HepG2 (cell line): ENCODE data around the gene PSME3IP1. TPM values are rescaled to one million over a fixed set of nuclear protein-coding genes. Genes with fewer than 3 reads are reported as not detected.

Source experiments
- HMG20B ChIP-seq: conservative IDR thresholded peaks from 2 replicates; pipeline ENCODE4 v1.6.1; 2016; ENCODE audit warnings: missing genetic modification reagents, missing compliant biosample characterization
- IRX3 ChIP-seq: sonication (generic); formaldehyde crosslinking; IDR thresholded peaks from 2 replicates; pipeline ENCODE4 v1.8.1; 2023; ENCODE audit warnings: mild to moderate bottlenecking, low read depth, missing genetic modification reagents, borderline replicate concordance
- KIAA2018 ChIP-seq: sonication (generic); formaldehyde crosslinking; IDR thresholded peaks from 2 replicates; pipeline ENCODE4 v1.5.0; 2020; ENCODE audit warnings: mild to moderate bottlenecking, missing genetic modification reagents, borderline replicate concordance
- NFRKB ChIP-seq: fragments of 450-650 bp; IDR thresholded peaks from 2 replicates; pipeline ENCODE4 v1.6.1; 2017
- SNAPC2 ChIP-seq: sonication (generic); formaldehyde crosslinking; IDR thresholded peaks from 2 replicates; pipeline ENCODE4 v1.8.1; 2022; ENCODE audit warnings: mild to moderate bottlenecking, missing genetic modification reagents
- TBX2 ChIP-seq: sonication (generic); formaldehyde crosslinking; IDR thresholded peaks from 2 replicates; pipeline ENCODE4 v1.5.0; 2020; ENCODE audit warnings: missing genetic modification reagents, mild to moderate bottlenecking, borderline replicate concordance
- TEAD2 ChIP-seq: sonication (generic); formaldehyde crosslinking; IDR thresholded peaks from 2 replicates; pipeline ENCODE4 v1.9.0; 2021; ENCODE audit warnings: missing genetic modification reagents
- ZC3H13 ChIP-seq: sonication (generic); formaldehyde crosslinking; IDR thresholded peaks from 2 replicates; pipeline ENCODE4 v1.8.1; 2023; ENCODE audit warnings: mild to moderate bottlenecking, missing genetic modification reagents, moderate library complexity
- ZFP36 ChIP-seq: fragments of 150-350 bp; IDR thresholded peaks from 2 replicates; pipeline ENCODE4 v1.6.1; 2018; ENCODE audit warnings: borderline replicate concordance, low read length, low read depth; ENCODE audit not compliant: partially characterized antibody
- ZKSCAN8 ChIP-seq: IDR thresholded peaks from 2 replicates; pipeline ENCODE4 v1.6.1; 2016; ENCODE audit warnings: borderline replicate concordance, missing genetic modification reagents, missing compliant biosample characterization
- ZNF225 ChIP-seq: sonication (generic); formaldehyde crosslinking; IDR thresholded peaks from 2 replicates; pipeline ENCODE4 v1.4.0; 2020; ENCODE audit warnings: mild to moderate bottlenecking, missing genetic modification reagents
- ZNF660 ChIP-seq: sonication (generic); formaldehyde crosslinking; IDR thresholded peaks from 2 replicates; pipeline ENCODE4 v1.5.1; 2020; ENCODE audit warnings: mild to moderate bottlenecking, low read depth, missing genetic modification reagents, borderline replicate concordance
- ZSCAN29 ChIP-seq: sonication (generic); formaldehyde crosslinking; conservative IDR thresholded peaks from 2 replicates; pipeline ENCODE4 v1.4.0; 2020; ENCODE audit warnings: mild to moderate bottlenecking, missing genetic modification reagents
- polyA plus RNA-seq, 8 experiments: library from polyadenylated mRNA; depleted of rRNA in 3 of 8; stranded (reverse) in 7 of 8; unstranded in 1 of 8; fragments of >200 nt; fragmentation: Illumina TruSeq in 4 of 8; extraction: Trizol in 4 of 8; gene quantifications; 2 replicates each; pipeline versions ENCODE4 v1.2.1 to v1.2.3, GENCODE V29; 2011 to 2016; ENCODE audit warnings: low read depth in 4 of 8, missing spikeins in 1 of 8, mixed read lengths in 1 of 8; ENCODE audit not compliant: insufficient read depth in 1 of 8
- total RNA-seq, 5 experiments: library from RNA; depleted of rRNA; stranded (reverse); fragments of >200 nt; fragmentation: Illumina TruSeq; extraction: Trizol; gene quantifications; 2 replicates each; pipeline ENCODE4 v1.2.3, GENCODE V29; 2016; ENCODE audit warnings: low read depth in 1 of 5
- TF ChIP-seq, protein P1 (sequence below): sonication (generic); formaldehyde crosslinking; IDR thresholded peaks from 2 replicates; pipeline ENCODE4 v1.5.1; 2020; ENCODE audit warnings: mild to moderate bottlenecking, missing genetic modification reagents, borderline replicate concordance
- TF ChIP-seq, protein P2 (sequence below): sonication (generic); formaldehyde crosslinking; IDR thresholded peaks from 2 replicates; pipeline ENCODE4 v1.4.0; 2020; ENCODE audit warnings: missing genetic modification reagents
- TF ChIP-seq, protein P3 (sequence below): sonication (generic); formaldehyde crosslinking; IDR thresholded peaks from 2 replicates; pipeline ENCODE4 v1.5.0; 2020; ENCODE audit warnings: mild to moderate bottlenecking, missing genetic modification reagents, borderline replicate concordance

Gene PSME3IP1
- total and polyA plus RNA-seq, 2 of the 13 experiments (the other 11 are each of a cell fraction or from before 2014, with no cell fraction given) = 90.8 to 99.8 TPM

DNA sequence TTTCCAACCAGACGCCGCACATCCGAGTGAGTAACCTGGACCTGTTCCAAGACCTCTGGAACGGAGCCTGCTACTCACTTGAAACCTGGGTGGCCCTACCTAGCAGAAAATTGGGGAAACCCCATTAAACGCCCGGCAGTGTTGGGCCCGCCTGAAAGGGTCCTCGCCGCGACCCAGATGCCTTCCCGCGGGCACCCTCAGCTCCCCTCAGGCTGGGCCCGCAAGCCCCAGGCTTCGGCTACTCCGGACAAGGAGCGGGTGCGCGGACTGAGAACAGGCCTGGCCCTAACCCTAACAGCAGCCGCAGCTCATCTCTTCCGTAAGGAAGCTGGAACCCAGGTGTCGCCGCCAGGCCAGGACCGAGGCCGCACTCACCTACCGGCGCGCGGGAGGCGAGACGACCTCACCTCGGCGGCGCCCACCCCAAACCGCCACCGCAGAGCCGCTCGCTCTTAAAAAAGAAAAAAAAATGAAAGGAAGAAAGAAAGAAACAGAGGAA lies 344 bp downstream of the PSME3IP1 start (continued):
- TF ChIP-seq, protein P1, sequence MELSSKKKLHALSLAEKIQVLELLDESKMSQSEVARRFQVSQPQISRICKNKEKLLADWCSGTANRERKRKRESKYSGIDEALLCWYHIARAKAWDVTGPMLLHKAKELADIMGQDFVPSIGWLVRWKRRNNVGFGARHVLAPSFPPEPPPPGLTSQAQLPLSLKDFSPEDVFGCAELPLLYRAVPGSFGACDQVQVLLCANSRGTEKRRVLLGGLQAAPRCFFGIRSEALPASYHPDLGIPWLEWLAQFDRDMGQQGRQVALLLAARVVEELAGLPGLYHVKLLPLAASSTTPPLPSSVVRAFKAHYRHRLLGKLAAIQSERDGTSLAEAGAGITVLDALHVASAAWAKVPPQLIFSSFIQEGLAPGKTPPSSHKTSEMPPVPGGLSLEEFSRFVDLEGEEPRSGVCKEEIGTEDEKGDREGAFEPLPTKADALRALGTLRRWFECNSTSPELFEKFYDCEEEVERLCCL (CRISPR knock-in tag) = no peak
- TF ChIP-seq IRX3 (no peak; the same call in 1 of the 2 replicates), ZKSCAN8 (CRISPR knock-in tag) (no peak), ZFP36 (no peak), TEAD2 (CRISPR knock-in tag) (no peak), TBX2 (CRISPR knock-in tag) (no peak), HMG20B (CRISPR knock-in tag) (0 out of 2 replicates have a peak, but pooled peaks have one; percentile 33), ZNF660 (CRISPR knock-in tag) (no peak), ZSCAN29 (CRISPR knock-in tag) (no peak), NFRKB (no peak), KIAA2018 (CRISPR knock-in tag) (no peak), ZNF225 (CRISPR knock-in tag) (no peak), ZC3H13 (no peak), SNAPC2 (CRISPR knock-in tag) (no peak; the same call in 1 of the 2 replicates)
- TF ChIP-seq, protein P2, sequence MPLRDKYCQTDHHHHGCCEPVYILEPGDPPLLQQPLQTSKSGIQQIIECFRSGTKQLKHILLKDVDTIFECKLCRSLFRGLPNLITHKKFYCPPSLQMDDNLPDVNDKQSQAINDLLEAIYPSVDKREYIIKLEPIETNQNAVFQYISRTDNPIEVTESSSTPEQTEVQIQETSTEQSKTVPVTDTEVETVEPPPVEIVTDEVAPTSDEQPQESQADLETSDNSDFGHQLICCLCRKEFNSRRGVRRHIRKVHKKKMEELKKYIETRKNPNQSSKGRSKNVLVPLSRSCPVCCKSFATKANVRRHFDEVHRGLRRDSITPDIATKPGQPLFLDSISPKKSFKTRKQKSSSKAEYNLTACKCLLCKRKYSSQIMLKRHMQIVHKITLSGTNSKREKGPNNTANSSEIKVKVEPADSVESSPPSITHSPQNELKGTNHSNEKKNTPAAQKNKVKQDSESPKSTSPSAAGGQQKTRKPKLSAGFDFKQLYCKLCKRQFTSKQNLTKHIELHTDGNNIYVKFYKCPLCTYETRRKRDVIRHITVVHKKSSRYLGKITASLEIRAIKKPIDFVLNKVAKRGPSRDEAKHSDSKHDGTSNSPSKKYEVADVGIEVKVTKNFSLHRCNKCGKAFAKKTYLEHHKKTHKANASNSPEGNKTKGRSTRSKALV (CRISPR knock-in tag) = peak; percentile 48
- TF ChIP-seq, protein P3, sequence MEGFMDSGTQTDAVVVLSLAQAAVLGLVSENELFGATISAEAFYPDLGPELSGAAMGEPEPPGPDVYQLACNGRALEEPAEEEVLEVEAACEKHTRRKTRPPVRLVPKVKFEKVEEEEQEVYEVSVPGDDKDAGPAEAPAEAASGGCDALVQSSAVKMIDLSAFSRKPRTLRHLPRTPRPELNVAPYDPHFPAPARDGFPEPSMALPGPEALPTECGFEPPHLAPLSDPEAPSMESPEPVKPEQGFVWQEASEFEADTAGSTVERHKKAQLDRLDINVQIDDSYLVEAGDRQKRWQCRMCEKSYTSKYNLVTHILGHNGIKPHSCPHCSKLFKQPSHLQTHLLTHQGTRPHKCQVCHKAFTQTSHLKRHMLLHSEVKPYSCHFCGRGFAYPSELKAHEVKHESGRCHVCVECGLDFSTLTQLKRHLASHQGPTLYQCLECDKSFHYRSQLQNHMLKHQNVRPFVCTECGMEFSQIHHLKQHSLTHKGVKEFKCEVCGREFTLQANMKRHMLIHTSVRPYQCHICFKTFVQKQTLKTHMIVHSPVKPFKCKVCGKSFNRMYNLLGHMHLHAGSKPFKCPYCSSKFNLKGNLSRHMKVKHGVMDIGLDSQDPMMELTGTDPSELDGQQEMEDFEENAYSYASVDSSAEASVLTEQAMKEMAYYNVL = peak; percentile 88
